Sciatic nerve (tissue), 2 donors: ENCODE measurements around the gene RASEF. TPM values are rescaled to one million over a fixed set of nuclear protein-coding genes. Genes with fewer than 3 reads are reported as not detected.

ENCODE experiments used
- ATAC-seq: fragments of 200-7000 bp; cut with Tn5 transposase; one replicate; pipeline ENCODE4 v1.9.1; 2020; ENCODE audit warnings: mild to moderate bottlenecking, moderate library complexity
- DNase-seq: peaks from one replicate; pipeline ENCODE4 v3.0.0-alpha.2; 2020; ENCODE audit warnings: low spot score
- intact Hi-C: fragments of 100-400 bp; cut with DNase I; formaldehyde crosslinking; loops from one replicate; pipeline ENCODE4 v1.14.2; 2022
- total RNA-seq: library from RNA; stranded (reverse); fragmentation: NEBNext Ultra II Directional; extraction: Animal tissue kit (Norgen Biotek cat#: 25700); gene quantifications from one replicate; pipeline ENCODE4 v1.2.1, GENCODE V29; 2021
- donor health status: DM: no; HTN: no; CAD: no.
- donor health status: DM: no; HTN: no; CAD: no.

Gene RASEF
- total RNA-seq, 1 donor from 2014 or later: 0.09 TPM

DNA sequence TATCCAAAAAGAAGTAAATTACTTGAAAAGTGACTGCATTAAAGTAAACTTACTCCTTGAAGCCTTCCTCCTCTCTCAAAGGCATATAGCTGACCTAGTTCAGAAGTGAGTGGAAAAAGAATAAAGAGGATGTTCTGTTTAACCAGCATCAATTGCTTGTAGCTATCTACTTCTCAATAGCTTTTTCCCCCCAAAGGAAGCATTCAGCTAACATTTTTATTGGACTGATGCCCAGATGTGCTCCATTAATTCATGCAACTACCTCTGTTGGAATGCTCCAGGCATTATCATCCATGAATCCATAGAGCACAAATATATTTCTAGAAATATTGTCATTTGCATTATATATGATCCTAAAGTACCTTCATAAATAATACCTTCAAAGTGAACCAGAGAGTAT, 132.8 kb downstream of the RASEF start:
- intact Hi-C loops: no loop called here
- ATAC-seq: no peak

More for the DNA sequence above, 132.8 kb downstream of the RASEF start:
- no peak for DNase-seq
